ENCODE data around the gene PATL2.

PATL2 gene

GRCh38 chr15:44718927-44719292 lies 7.8 kb upstream of the PATL2 start:
- H3K36me3 ChIP-seq (ENCODE audit: insufficient read depth, low read length), result peaks cover 51% of the 10 kb centered on the region
- no peak for TF ChIP-seq CTCF (IDR thresholded peaks at IDR 0.05; ENCODE audit: borderline replicate concordance, extremely low read depth, low read length, poor library complexity, severe bottlenecking)
- TF ChIP-seq EZH2 (IDR thresholded peaks at IDR 0.05; ENCODE audit: borderline replicate concordance, low read depth, low read length, severe bottlenecking), result no peak
- DNase-seq, result no peak
- ATAC-seq (ENCODE audit: insufficient read depth, low read depth), result no peak
- no peak overlapping the region for H3K4me3 ChIP-seq (ENCODE audit: low read depth in 1 of 2, low read length in 2 of 2)
- H3K27ac ChIP-seq (ENCODE audit: low read length), result peak overlapping the region; percentile 33
- no peak overlapping the region for H2AFZ ChIP-seq (ENCODE audit: low read depth, low read length)
- no peak overlapping the region for H3K4me2 ChIP-seq (ENCODE audit: insufficient read depth, low read length)
- H4K20me1 ChIP-seq (ENCODE audit: insufficient read depth, low read length), result peaks cover 33% of the 10 kb centered on the region
- peaks cover 29% of the 10 kb centered on the region for H3K79me2 ChIP-seq (ENCODE audit: insufficient read depth, low read length)
- H3K9me3 ChIP-seq (ENCODE audit: insufficient read depth, low read length, severe bottlenecking), result no peaks in the 10 kb centered on the region
- H3K4me1 ChIP-seq (ENCODE audit: insufficient read depth, low read length), result peaks cover 32% of the 10 kb centered on the region
- H3K27me3 ChIP-seq (ENCODE audit: insufficient read depth, low read length, poor library complexity), result no peaks in the 10 kb centered on the region
- no peak overlapping the region for H3K9ac ChIP-seq (ENCODE audit: low read depth, low read length)

- Histone ChIP-seq H3K4me1 (ENCODE audit: insufficient read depth, low read length) (peaks cover 32% of the 10 kb centered on the region), H3K4me3 (ENCODE audit: low read depth in 1 of 2, low read length in 2 of 2) (no peak overlapping the region), H3K9ac (ENCODE audit: low read depth, low read length) (no peak overlapping the region), H3K36me3 (ENCODE audit: insufficient read depth, low read length) (peaks cover 56% of the 10 kb centered on the region), H3K27me3 (ENCODE audit: insufficient read depth, low read length, poor library complexity) (no peaks in the 10 kb centered on the region), H3K4me2 (ENCODE audit: insufficient read depth, low read length) (no peak overlapping the region), H3K27ac (ENCODE audit: low read length) (no peak overlapping the region), H3K79me2 (ENCODE audit: insufficient read depth, low read length) (peaks cover 35% of the 10 kb centered on the region), H2AFZ (ENCODE audit: low read depth, low read length) (no peak overlapping the region), H4K20me1 (ENCODE audit: insufficient read depth, low read length) (peaks cover 38% of the 10 kb centered on the region), H3K9me3 (ENCODE audit: insufficient read depth, low read length, severe bottlenecking) (no peaks in the 10 kb centered on the region)
- TF ChIP-seq CTCF (IDR thresholded peaks at IDR 0.05; ENCODE audit: borderline replicate concordance, extremely low read depth, low read length, poor library complexity, severe bottlenecking), result no peak
- no peak for TF ChIP-seq EZH2 (IDR thresholded peaks at IDR 0.05; ENCODE audit: borderline replicate concordance, low read depth, low read length, severe bottlenecking)
- DNase-seq (no peak), ATAC-seq (ENCODE audit: insufficient read depth, low read depth) (no peak)
These were observed 7.2 kb upstream of the PATL2 start for GRCh38 chr15:44718180-44718926.

GRCh38 chr15:44716983-44717602 lies 6.0 kb upstream of the PATL2 start:
- H3K27ac ChIP-seq (ENCODE audit: low read length), result no peak overlapping the region
- peaks cover 65% of the 10 kb centered on the region for H3K36me3 ChIP-seq (ENCODE audit: insufficient read depth, low read length)
- no peaks in the 10 kb centered on the region for H3K9me3 ChIP-seq (ENCODE audit: insufficient read depth, low read length, severe bottlenecking)
- no peak for TF ChIP-seq EZH2 (IDR thresholded peaks at IDR 0.05; ENCODE audit: borderline replicate concordance, low read depth, low read length, severe bottlenecking)
- TF ChIP-seq CTCF (IDR thresholded peaks at IDR 0.05; ENCODE audit: borderline replicate concordance, extremely low read depth, low read length, poor library complexity, severe bottlenecking), result no peak
- H3K27me3 ChIP-seq (ENCODE audit: insufficient read depth, low read length, poor library complexity), result no peaks in the 10 kb centered on the region
- H4K20me1 ChIP-seq (ENCODE audit: insufficient read depth, low read length), result peaks cover 51% of the 10 kb centered on the region
- H3K79me2 ChIP-seq (ENCODE audit: insufficient read depth, low read length), result peaks cover 47% of the 10 kb centered on the region
- H3K4me1 ChIP-seq (ENCODE audit: insufficient read depth, low read length), result peaks cover 40% of the 10 kb centered on the region
- DNase-seq (no peak), ATAC-seq (ENCODE audit: insufficient read depth, low read depth) (no peak)
- H3K4me3 ChIP-seq (ENCODE audit: low read depth in 1 of 2, low read length in 2 of 2), result no peak overlapping the region
- no peak overlapping the region for H2AFZ ChIP-seq (ENCODE audit: low read depth, low read length)
- H3K9ac ChIP-seq (ENCODE audit: low read depth, low read length), result no peak overlapping the region
- no peak overlapping the region for H3K4me2 ChIP-seq (ENCODE audit: insufficient read depth, low read length)
